Natural killer cell (primary cell): ENCODE measurements around the gene P4HA2. TPM values are rescaled to one million over a fixed set of nuclear protein-coding genes. Genes with fewer than 3 reads are reported as not detected.

Source experiments
- ATAC-seq, 3 donors: fragments of 150-1000 bp in 2 of 3; fragments of 200-7000 bp in 1 of 3; cut with Tn5 transposase; 1 replicate in 1 of 3; 2 replicates in 2 of 3; pipeline ENCODE4 v1.10.0; 2021; ENCODE audit warnings: mild to moderate bottlenecking in 2 of 3, moderate library complexity in 2 of 3
- DNase-seq, 2 donors: peaks; one replicate each; pipeline versions ENCODE4 v3.0.0 to v3.0.0-alpha.2; 2013 to 2021; ENCODE audit warnings: mixed read lengths in 1 of 2
- H3K27ac ChIP-seq: one replicate; pipeline ENCODE4 v1.5.1; 2013; ENCODE audit warnings: mild to moderate bottlenecking, low read length
- H3K27me3 ChIP-seq: one replicate; pipeline ENCODE4 v1.6.1; 2013; ENCODE audit warnings: low read length; ENCODE audit not compliant: control insufficient read depth, insufficient read depth
- H3K36me3 ChIP-seq: one replicate; pipeline ENCODE4 v1.6.1; 2013; ENCODE audit warnings: low read length; ENCODE audit not compliant: control insufficient read depth, insufficient read depth
- H3K4me1 ChIP-seq: one replicate; pipeline ENCODE4 v1.6.1; 2013; ENCODE audit warnings: low read length; ENCODE audit not compliant: control insufficient read depth, insufficient read depth
- H3K4me3 ChIP-seq: one replicate; pipeline ENCODE4 v1.5.1; 2013; ENCODE audit warnings: low read length
- H3K9me3 ChIP-seq: one replicate; pipeline ENCODE4 v1.6.1; 2013; ENCODE audit warnings: low read length; ENCODE audit not compliant: control insufficient read depth, insufficient read depth
- H3K27ac Mint-ChIP-seq, 2 donors: one replicate each; pipeline ENCODE4 v1.8.0; 2022; ENCODE audit warnings: mild to moderate bottlenecking in 2 of 2, mixed read lengths in 2 of 2, moderate library complexity in 1 of 2
- H3K27me3 Mint-ChIP-seq, 2 donors: one replicate each; pipeline ENCODE4 v1.8.0; 2022; ENCODE audit warnings: low read depth in 2 of 2, mixed read lengths in 2 of 2
- H3K36me3 Mint-ChIP-seq: one replicate; pipeline ENCODE4 v1.8.0; 2022; ENCODE audit warnings: mixed read lengths
- H3K4me1 Mint-ChIP-seq, 2 donors: one replicate each; pipeline ENCODE4 v1.8.0; 2022; ENCODE audit warnings: mixed read lengths in 2 of 2
- H3K4me3 Mint-ChIP-seq: one replicate; pipeline ENCODE4 v1.8.0; 2022; ENCODE audit warnings: mild to moderate bottlenecking, moderate library complexity, mixed read lengths
- H3K9me3 Mint-ChIP-seq, 2 donors: one replicate each; pipeline ENCODE4 v1.8.0; 2022; ENCODE audit warnings: mixed read lengths in 2 of 2
- WGBS: methylation state at CpG from one replicate; pipeline ENCODE4 v1.1.7; 2013; ENCODE audit warnings: missing lambda C conversion rate; ENCODE audit not compliant: insufficient coverage; 5-methylcytosine and 5-hydroxymethylcytosine counted together
- intact Hi-C: fragments of 100-400 bp; cut with micrococcal nuclease; formaldehyde crosslinking; loops from one replicate; pipeline ENCODE4 v1.14.2; 2022
- total RNA-seq, 4 donors: library from RNA; stranded (reverse); fragments of 120-200 nt in 1 of 4; gene quantifications; one replicate each; pipeline versions ENCODE4 v1.2.3 to v1.2.4, GENCODE V29; 2013 to 2022
- TF ChIP-seq, protein P1 (sequence below): fragments of 200-600 bp; IDR thresholded peaks from one replicate; pipeline ENCODE4 v1.8.0; 2022; ENCODE audit warnings: antibody characterized with exemption

P4HA2 gene
- total RNA-seq, 3 donors from 2014 or later (not counting 1 experiment from before 2014, with no cell fraction given): 0.20 TPM; not detected in 2

- Histone ChIP-seq H3K27ac (no peak overlapping the region), H3K4me3 (no peak overlapping the region), H3K27me3 (no peaks in the 10 kb centered on the region), H3K9me3 (no peaks in the 10 kb centered on the region), H3K36me3 (no peaks in the 10 kb centered on the region), H3K4me1 (no peaks in the 10 kb centered on the region)
- Mint-ChIP-seq H3K36me3 (no peaks in the 10 kb centered on the region), H3K27ac (no peak overlapping the region), H3K27me3 (peaks cover 0 to 4% of the 10 kb centered on the region in 2 donors), H3K4me1 (peaks cover 8 to 17% of the 10 kb centered on the region in 2 donors), H3K4me3 (no peak overlapping the region), H3K9me3 (no peaks in the 10 kb centered on the region)
- TF ChIP-seq, protein P1, sequence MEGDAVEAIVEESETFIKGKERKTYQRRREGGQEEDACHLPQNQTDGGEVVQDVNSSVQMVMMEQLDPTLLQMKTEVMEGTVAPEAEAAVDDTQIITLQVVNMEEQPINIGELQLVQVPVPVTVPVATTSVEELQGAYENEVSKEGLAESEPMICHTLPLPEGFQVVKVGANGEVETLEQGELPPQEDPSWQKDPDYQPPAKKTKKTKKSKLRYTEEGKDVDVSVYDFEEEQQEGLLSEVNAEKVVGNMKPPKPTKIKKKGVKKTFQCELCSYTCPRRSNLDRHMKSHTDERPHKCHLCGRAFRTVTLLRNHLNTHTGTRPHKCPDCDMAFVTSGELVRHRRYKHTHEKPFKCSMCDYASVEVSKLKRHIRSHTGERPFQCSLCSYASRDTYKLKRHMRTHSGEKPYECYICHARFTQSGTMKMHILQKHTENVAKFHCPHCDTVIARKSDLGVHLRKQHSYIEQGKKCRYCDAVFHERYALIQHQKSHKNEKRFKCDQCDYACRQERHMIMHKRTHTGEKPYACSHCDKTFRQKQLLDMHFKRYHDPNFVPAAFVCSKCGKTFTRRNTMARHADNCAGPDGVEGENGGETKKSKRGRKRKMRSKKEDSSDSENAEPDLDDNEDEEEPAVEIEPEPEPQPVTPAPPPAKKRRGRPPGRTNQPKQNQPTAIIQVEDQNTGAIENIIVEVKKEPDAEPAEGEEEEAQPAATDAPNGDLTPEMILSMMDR: no peak
- ATAC-seq (no peak), DNase-seq (no peak)
- intact Hi-C loops: no loop called here
- WGBS: 63% methylated on average over 3 of the region's 3 CpGs
Measured at GRCh38 chr5:132179405-132179804, 48.2 kb downstream of the P4HA2 start.

GRCh38 chr5:132177691-132178149, 49.9 kb downstream of the P4HA2 start:
- 96% methylated on average over 6 of the region's 6 CpGs for WGBS
- H3K36me3 ChIP-seq: no peaks in the 10 kb centered on the region
- peaks cover 8 to 17% of the 10 kb centered on the region in 2 donors for H3K4me1 Mint-ChIP-seq
- TF ChIP-seq, protein P1: no peak
- no peak for ATAC-seq
- intact Hi-C loops: no loop called here
- no peaks in the 10 kb centered on the region for H3K4me1 ChIP-seq
- no peaks in the 10 kb centered on the region for H3K36me3 Mint-ChIP-seq
- no peak for DNase-seq
- no peak overlapping the region for H3K4me3 ChIP-seq
- H3K9me3 Mint-ChIP-seq: no peaks in the 10 kb centered on the region
- no peak overlapping the region for H3K27ac Mint-ChIP-seq
- peaks cover 0 to 4% of the 10 kb centered on the region in 2 donors for H3K27me3 Mint-ChIP-seq
- H3K9me3 ChIP-seq: no peaks in the 10 kb centered on the region
- H3K27ac ChIP-seq: no peak overlapping the region
- no peaks in the 10 kb centered on the region for H3K27me3 ChIP-seq
- no peak overlapping the region for H3K4me3 Mint-ChIP-seq

GRCh38 chr5:132176987-132177386, 50.7 kb downstream of the P4HA2 start:
- Mint-ChIP-seq H3K9me3 (no peaks in the 10 kb centered on the region), H3K4me1 (peaks cover 8 to 17% of the 10 kb centered on the region in 2 donors), H3K27ac (no peak overlapping the region), H3K27me3 (peaks cover 0 to 4% of the 10 kb centered on the region in 2 donors), H3K4me3 (no peak overlapping the region), H3K36me3 (no peaks in the 10 kb centered on the region)
- DNase-seq (no peak), ATAC-seq (peak in 1 of 3 donors; percentile 24)
- no peaks in the 10 kb centered on the region for H3K4me1 ChIP-seq
- no peak overlapping the region for H3K4me3 ChIP-seq
- H3K36me3 ChIP-seq: no peaks in the 10 kb centered on the region
- intact Hi-C loops: no loop called here
- no peaks in the 10 kb centered on the region for H3K9me3 ChIP-seq
- TF ChIP-seq, protein P1: no peak
- 9% methylated on average over 2 of the region's 3 CpGs for WGBS
- H3K27me3 ChIP-seq: no peaks in the 10 kb centered on the region
- H3K27ac ChIP-seq: no peak overlapping the region

DNA sequence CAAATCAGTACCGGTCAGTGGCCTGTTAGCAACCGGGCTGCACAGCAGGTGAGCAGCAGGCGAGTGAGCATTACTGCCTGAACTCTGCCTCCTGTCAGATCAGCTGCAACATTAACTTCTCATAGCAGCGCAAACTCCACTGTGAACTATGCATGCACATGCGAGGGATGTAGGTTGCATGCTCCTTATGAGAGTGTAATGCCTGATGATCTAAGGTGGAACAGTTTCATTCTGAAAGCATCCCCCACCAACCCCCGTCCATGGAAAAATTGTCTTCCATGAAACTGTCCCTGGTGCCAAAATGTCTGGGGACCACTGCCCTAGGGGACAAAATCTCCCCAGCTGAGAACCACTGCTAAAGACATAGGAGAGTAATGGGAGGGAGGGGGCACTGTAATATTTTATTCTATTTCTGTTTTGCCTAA, 51.1 kb downstream of the P4HA2 start:
- H3K9me3 ChIP-seq: no peaks in the 10 kb centered on the region
- no peaks in the 10 kb centered on the region for H3K4me1 ChIP-seq
- no peak for DNase-seq
- intact Hi-C loops: no loop called here
- no peaks in the 10 kb centered on the region for H3K27me3 ChIP-seq
- H3K4me3 ChIP-seq: no peak overlapping the region
- Mint-ChIP-seq H3K4me3 (no peak overlapping the region), H3K27ac (no peak overlapping the region), H3K27me3 (peaks cover 0 to 4% of the 10 kb centered on the region in 2 donors), H3K9me3 (no peaks in the 10 kb centered on the region), H3K4me1 (peaks cover 8 to 17% of the 10 kb centered on the region in 2 donors), H3K36me3 (no peaks in the 10 kb centered on the region)
- 89% methylated on average over 4 of the region's 6 CpGs for WGBS
- TF ChIP-seq, protein P1: no peak
- H3K36me3 ChIP-seq: no peaks in the 10 kb centered on the region
- no peak for ATAC-seq
- H3K27ac ChIP-seq: no peak overlapping the region
